ENCODE measurements around the gene ZNF892. TPM values are rescaled to one million over a fixed set of nuclear protein-coding genes. Genes with fewer than 3 reads are reported as not detected.
A peak's percentile ranks its signal among the peaks of the same experiment; 100 is the strongest.

Gene ZNF892
- total RNA-seq, 4 donors from 2014 or later = 6.7 to 10.5 (median 9.9) TPM

- no peak for TF ChIP-seq POLR2A (IDR thresholded peaks at IDR 0.05)
- TF ChIP-seq CTCF (IDR thresholded peaks at IDR 0.05) = no peak
Observed at GRCh38 chr2:95215018-95215612, 7.8 kb downstream of the ZNF892 start.

GRCh38 chr2:95220449-95220848, 13.1 kb downstream of the ZNF892 start:
- DNase-seq = no peak
- Histone ChIP-seq H3K4me1 (no peaks in the 10 kb centered on the region), H3K27me3 (no peaks in the 10 kb centered on the region), H3K36me3 (peaks cover 2 to 6% of the 10 kb centered on the region in 2 donors), H3K9me3 (no peaks in the 10 kb centered on the region), H3K27ac (no peak overlapping the region), H3K4me3 (replicated peaks in 1 of 3) (no peak overlapping the region)
- intact Hi-C loops (cut with DNase I) = no loop called here
- WGBS, 2 donors = 96 to 97% methylated on average over 3 of the region's 3 CpGs
- TF ChIP-seq POLR2A (IDR thresholded peaks at IDR 0.05) (no peak), CTCF (IDR thresholded peaks at IDR 0.05) (no peak)

More at GRCh38 chr2:95215018-95215612, 7.8 kb downstream of the ZNF892 start:
- Histone ChIP-seq H3K27ac (no peak overlapping the region), H3K36me3 (peaks cover 45 to 57% of the 10 kb centered on the region in 2 donors), H3K4me3 (replicated peaks in 1 of 3) (no peak overlapping the region), H3K27me3 (no peaks in the 10 kb centered on the region), H3K4me1 (no peaks in the 10 kb centered on the region), H3K9me3 (no peaks in the 10 kb centered on the region)
- WGBS, 2 donors = 98 to 100% methylated on average over 6 of the region's 6 CpGs
- DNase-seq = no peak
- intact Hi-C loops (cut with DNase I) = no loop called here

GRCh38 chr2:95225658-95226057, 18.3 kb downstream of the ZNF892 start:
- no peaks in the 10 kb centered on the region for H3K36me3 ChIP-seq

GRCh38 chr2:95231723-95232122, 24.4 kb downstream of the ZNF892 start:
- intact Hi-C loops (cut with DNase I) = loop anchor here (5.0 kb wide), 1 partner anchor 86 kb away; no protein-coding TSS in a partner anchor
- TF ChIP-seq CTCF (IDR thresholded peaks at IDR 0.05) = peak; percentile 56 to 96 (median 84)
- no peak for TF ChIP-seq POLR2A (IDR thresholded peaks at IDR 0.05)
- Histone ChIP-seq H3K36me3 (no peaks in the 10 kb centered on the region), H3K9me3 (no peaks in the 10 kb centered on the region), H3K4me1 (peaks cover 10 to 30% of the 10 kb centered on the region in 2 donors), H3K27ac (peak overlapping the region; percentile 54 to 67 (median 56)), H3K4me3 (replicated peaks in 1 of 3) (no peak overlapping the region), H3K27me3 (no peaks in the 10 kb centered on the region)
- WGBS, 2 donors = 53 to 57% methylated on average over 3 of the region's 3 CpGs
- DNase-seq = peak; percentile 86 to 91

More at GRCh38 chr2:95225658-95226057, 18.3 kb downstream of the ZNF892 start:
- intact Hi-C loops (cut with DNase I) = no loop called here
- H3K27ac ChIP-seq = no peak overlapping the region
- DNase-seq = no peak
- no peaks in the 10 kb centered on the region for H3K27me3 ChIP-seq
- no peaks in the 10 kb centered on the region for H3K4me1 ChIP-seq
- H3K4me3 ChIP-seq (replicated peaks in 1 of 3) = no peak overlapping the region
- no peak for TF ChIP-seq CTCF (IDR thresholded peaks at IDR 0.05)
- no peak for TF ChIP-seq POLR2A (IDR thresholded peaks at IDR 0.05)
- no peaks in the 10 kb centered on the region for H3K9me3 ChIP-seq

GRCh38 chr2:95232232-95232631, 24.9 kb downstream of the ZNF892 start:
- no peaks in the 10 kb centered on the region for H3K36me3 ChIP-seq
- WGBS, 2 donors = 36 to 63% methylated on average over 1 of the region's 1 CpG
- TF ChIP-seq CTCF (IDR thresholded peaks at IDR 0.05) (no peak), POLR2A (IDR thresholded peaks at IDR 0.05) (no peak)
- H3K9me3 ChIP-seq = no peaks in the 10 kb centered on the region
- DNase-seq = peak; percentile 73 to 81
- H3K27me3 ChIP-seq = no peaks in the 10 kb centered on the region
- peaks cover 10 to 30% of the 10 kb centered on the region in 2 donors for H3K4me1 ChIP-seq
- intact Hi-C loops (cut with DNase I) = loop anchor here (5.0 kb wide), 1 partner anchor 85 kb away; no protein-coding TSS in a partner anchor
- H3K4me3 ChIP-seq (replicated peaks in 1 of 3) = no peak overlapping the region
- peak overlapping the region; percentile 54 to 67 (median 56) for H3K27ac ChIP-seq
